Upper lobe of left lung (tissue), 4 donors: ENCODE results near the gene SP6.

Source experiments
- EP300 ChIP-seq, 4 donors: sonication (generic); formaldehyde crosslinking; IDR thresholded peaks; one replicate each; pipeline ENCODE4 v1.5.1; 2017; ENCODE audit warnings: antibody characterized with exemption in 4 of 4, control low read depth in 2 of 4
- POLR2A ChIP-seq, 4 donors: fragments of 450-650 bp; IDR thresholded peaks; one replicate each; pipeline ENCODE4 v1.5.1; 2016 to 2017; ENCODE audit warnings: antibody characterized with exemption in 4 of 4, mild to moderate bottlenecking in 2 of 4
- POLR2AphosphoS5 ChIP-seq, 2 donors: sonication (generic); formaldehyde crosslinking; IDR thresholded peaks; one replicate each; pipeline ENCODE4 v1.5.1; 2017; ENCODE audit warnings: antibody characterized with exemption in 2 of 2
- TF ChIP-seq, protein P1 (sequence below), 6 experiments: fragments of 450-650 bp in 4 of 6; fragments of 200-600 bp in 2 of 6; sonication (generic) in 2 of 6; IDR thresholded peaks; one replicate each; pipeline ENCODE4 v1.5.1; 2016 to 2019; ENCODE audit warnings: antibody characterized with exemption in 6 of 6

DNA sequence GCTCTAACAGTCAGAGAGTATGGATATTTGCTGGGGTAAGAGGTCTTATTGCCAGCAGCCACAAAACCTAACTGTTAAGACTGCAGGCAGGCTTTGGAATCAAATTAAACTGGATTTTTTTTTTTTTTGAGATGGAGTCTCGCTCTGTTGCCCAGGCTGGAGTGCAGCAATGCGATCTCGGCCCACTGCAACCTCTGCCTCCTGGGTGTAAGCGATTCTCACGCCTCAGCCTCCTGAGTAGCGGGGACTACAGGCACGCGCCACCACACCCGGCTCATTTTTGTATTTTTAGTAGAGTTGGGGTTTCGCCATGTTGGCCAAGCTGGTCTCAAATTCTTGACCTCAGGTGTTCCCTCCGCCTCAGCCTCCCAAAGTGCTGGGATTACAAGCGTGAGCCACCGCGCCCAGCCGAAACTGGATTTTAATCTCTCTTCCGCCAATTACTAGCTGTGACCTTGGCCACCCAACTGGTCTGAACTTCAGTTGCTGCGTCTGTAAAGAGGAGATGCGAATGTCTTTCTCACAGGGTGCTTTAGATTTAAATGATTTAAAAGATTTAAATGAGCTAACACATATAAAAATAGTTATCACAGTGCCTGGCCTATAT is 20.5 kb downstream of the SP6 start:
- TF ChIP-seq, protein P1, sequence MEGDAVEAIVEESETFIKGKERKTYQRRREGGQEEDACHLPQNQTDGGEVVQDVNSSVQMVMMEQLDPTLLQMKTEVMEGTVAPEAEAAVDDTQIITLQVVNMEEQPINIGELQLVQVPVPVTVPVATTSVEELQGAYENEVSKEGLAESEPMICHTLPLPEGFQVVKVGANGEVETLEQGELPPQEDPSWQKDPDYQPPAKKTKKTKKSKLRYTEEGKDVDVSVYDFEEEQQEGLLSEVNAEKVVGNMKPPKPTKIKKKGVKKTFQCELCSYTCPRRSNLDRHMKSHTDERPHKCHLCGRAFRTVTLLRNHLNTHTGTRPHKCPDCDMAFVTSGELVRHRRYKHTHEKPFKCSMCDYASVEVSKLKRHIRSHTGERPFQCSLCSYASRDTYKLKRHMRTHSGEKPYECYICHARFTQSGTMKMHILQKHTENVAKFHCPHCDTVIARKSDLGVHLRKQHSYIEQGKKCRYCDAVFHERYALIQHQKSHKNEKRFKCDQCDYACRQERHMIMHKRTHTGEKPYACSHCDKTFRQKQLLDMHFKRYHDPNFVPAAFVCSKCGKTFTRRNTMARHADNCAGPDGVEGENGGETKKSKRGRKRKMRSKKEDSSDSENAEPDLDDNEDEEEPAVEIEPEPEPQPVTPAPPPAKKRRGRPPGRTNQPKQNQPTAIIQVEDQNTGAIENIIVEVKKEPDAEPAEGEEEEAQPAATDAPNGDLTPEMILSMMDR (IDR thresholded peaks at IDR 0.05): no peak
- TF ChIP-seq EP300 (IDR thresholded peaks at IDR 0.05) (no peak), POLR2A (IDR thresholded peaks at IDR 0.05) (no peak), POLR2AphosphoS5 (IDR thresholded peaks at IDR 0.05) (no peak)
